ENCODE results near the gene LRRC4C.

DNA sequence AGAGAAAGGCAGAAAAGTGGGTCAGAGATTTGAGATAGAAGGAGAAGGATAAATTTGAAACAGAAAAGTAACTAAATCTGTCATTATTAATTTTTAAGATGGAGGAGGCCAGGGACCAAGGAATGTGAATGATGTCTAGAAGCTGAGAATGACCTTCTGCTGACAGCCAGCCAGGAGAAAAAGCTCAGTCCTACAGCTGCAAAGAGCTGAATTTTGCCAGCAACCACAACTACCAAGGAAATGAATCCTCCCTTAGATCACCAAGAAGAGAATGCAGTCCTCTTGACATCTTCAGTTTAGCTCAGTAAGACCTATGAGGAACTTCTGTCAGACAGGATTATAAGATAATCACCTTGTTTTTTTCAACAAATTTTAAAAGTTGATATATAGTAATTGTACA lies 538.2 kb downstream of the LRRC4C start:
- TF ChIP-seq, protein P1, sequence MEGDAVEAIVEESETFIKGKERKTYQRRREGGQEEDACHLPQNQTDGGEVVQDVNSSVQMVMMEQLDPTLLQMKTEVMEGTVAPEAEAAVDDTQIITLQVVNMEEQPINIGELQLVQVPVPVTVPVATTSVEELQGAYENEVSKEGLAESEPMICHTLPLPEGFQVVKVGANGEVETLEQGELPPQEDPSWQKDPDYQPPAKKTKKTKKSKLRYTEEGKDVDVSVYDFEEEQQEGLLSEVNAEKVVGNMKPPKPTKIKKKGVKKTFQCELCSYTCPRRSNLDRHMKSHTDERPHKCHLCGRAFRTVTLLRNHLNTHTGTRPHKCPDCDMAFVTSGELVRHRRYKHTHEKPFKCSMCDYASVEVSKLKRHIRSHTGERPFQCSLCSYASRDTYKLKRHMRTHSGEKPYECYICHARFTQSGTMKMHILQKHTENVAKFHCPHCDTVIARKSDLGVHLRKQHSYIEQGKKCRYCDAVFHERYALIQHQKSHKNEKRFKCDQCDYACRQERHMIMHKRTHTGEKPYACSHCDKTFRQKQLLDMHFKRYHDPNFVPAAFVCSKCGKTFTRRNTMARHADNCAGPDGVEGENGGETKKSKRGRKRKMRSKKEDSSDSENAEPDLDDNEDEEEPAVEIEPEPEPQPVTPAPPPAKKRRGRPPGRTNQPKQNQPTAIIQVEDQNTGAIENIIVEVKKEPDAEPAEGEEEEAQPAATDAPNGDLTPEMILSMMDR (IDR thresholded peaks at IDR 0.05), result no peak
- TF ChIP-seq MXI1 (IDR thresholded peaks at IDR 0.05; ENCODE audit: low read depth, low read length) (no peak), TEAD4 (IDR thresholded peaks at IDR 0.05; ENCODE audit: borderline replicate concordance, insufficient read depth) (no peak)
- TF ChIP-seq, protein P2, sequence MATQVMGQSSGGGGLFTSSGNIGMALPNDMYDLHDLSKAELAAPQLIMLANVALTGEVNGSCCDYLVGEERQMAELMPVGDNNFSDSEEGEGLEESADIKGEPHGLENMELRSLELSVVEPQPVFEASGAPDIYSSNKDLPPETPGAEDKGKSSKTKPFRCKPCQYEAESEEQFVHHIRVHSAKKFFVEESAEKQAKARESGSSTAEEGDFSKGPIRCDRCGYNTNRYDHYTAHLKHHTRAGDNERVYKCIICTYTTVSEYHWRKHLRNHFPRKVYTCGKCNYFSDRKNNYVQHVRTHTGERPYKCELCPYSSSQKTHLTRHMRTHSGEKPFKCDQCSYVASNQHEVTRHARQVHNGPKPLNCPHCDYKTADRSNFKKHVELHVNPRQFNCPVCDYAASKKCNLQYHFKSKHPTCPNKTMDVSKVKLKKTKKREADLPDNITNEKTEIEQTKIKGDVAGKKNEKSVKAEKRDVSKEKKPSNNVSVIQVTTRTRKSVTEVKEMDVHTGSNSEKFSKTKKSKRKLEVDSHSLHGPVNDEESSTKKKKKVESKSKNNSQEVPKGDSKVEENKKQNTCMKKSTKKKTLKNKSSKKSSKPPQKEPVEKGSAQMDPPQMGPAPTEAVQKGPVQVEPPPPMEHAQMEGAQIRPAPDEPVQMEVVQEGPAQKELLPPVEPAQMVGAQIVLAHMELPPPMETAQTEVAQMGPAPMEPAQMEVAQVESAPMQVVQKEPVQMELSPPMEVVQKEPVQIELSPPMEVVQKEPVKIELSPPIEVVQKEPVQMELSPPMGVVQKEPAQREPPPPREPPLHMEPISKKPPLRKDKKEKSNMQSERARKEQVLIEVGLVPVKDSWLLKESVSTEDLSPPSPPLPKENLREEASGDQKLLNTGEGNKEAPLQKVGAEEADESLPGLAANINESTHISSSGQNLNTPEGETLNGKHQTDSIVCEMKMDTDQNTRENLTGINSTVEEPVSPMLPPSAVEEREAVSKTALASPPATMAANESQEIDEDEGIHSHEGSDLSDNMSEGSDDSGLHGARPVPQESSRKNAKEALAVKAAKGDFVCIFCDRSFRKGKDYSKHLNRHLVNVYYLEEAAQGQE (IDR thresholded peaks at IDR 0.05; ENCODE audit: low read depth, low read length), result no peak

Measured in SK-N-SH (cell line).